Measurements from ENCODE around the gene FAM227B. TPM values are rescaled to one million over a fixed set of nuclear protein-coding genes. Genes with fewer than 3 reads are reported as not detected.
"Not testable (repeated sequence)": the region's sequence is repeated elsewhere in the genome, so short reads cannot be mapped to it uniquely, and the experiment has no call there.

Gene FAM227B
- total RNA-seq, 1 donor from 2014 or later: 4.5 TPM

DNA sequence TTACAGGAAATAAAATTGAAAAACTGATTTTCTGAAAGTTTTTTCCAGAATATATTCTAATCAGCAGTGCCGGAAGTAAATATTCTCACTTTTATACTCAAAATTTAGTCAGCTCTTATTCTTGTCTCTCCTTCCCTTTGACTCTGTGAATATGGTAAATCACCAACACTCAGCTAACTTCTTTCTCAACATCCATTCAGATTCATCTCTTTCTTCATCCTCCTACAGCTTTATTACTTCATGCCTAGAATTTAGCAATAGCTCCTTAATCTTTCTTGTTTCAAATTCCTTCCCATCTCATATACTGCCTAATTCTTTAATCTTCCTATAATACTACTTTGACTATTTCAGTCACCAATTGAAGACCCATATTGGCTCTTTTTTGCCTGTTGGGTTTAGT, 129.7 kb downstream of the FAM227B start:
- Histone ChIP-seq H3K36me3 (no peaks in the 10 kb centered on the region), H3K27me3 (no peaks in the 10 kb centered on the region), H3K9me3 (no peaks in the 10 kb centered on the region), H3K4me1 (no peaks in the 10 kb centered on the region), H3K4me3 (no peak overlapping the region), H3K27ac (no peak overlapping the region)
- DNase-seq (no peak), ATAC-seq (no peak)
- intact Hi-C loops (cut with DNase I): no loop called here
- TF ChIP-seq, protein P1, sequence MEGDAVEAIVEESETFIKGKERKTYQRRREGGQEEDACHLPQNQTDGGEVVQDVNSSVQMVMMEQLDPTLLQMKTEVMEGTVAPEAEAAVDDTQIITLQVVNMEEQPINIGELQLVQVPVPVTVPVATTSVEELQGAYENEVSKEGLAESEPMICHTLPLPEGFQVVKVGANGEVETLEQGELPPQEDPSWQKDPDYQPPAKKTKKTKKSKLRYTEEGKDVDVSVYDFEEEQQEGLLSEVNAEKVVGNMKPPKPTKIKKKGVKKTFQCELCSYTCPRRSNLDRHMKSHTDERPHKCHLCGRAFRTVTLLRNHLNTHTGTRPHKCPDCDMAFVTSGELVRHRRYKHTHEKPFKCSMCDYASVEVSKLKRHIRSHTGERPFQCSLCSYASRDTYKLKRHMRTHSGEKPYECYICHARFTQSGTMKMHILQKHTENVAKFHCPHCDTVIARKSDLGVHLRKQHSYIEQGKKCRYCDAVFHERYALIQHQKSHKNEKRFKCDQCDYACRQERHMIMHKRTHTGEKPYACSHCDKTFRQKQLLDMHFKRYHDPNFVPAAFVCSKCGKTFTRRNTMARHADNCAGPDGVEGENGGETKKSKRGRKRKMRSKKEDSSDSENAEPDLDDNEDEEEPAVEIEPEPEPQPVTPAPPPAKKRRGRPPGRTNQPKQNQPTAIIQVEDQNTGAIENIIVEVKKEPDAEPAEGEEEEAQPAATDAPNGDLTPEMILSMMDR (IDR thresholded peaks at IDR 0.05): no peak

DNA sequence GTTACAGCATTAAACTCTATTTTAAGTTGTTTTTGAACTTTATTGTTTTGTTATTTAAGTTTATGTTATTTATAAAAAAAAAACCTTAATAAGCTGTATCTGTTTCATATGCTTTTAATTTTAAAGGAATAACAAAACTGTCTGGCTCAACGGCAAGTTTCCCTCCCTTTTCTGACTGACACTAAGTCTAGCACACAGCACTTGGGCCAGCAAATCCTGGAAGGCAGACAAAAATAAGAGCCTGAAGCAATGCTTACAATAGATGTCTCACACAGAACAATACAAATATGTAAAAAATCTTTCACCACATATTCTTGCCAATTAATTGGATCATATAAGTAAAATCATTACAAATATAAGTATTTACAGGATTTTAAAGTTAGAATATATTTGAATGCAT, 135.2 kb downstream of the FAM227B start:
- H3K36me3 ChIP-seq; intact Hi-C loops (cut with DNase I); H3K4me3 ChIP-seq; H3K4me1 ChIP-seq; DNase-seq; ATAC-seq; H3K27ac ChIP-seq; H3K27me3 ChIP-seq; H3K9me3 ChIP-seq: not testable (repeated sequence)

DNA sequence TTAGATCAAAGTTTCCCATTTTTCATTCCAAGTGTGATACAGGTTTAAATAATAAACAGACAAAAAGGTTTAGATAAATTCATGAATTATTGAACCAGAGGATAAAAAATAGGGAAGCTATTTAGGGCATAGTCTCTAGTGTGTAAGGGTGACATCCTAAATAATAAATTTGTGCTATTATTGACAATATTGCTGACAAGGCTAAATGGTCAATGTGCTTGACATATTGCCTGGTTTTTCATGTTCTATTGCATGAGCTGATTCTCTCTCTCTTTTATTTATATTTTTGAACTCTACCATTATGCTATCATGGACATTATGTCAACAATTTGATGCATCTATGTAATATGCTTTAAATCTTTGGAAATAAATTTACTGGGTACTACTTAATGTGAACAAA, 141.6 kb downstream of the FAM227B start:
- H3K27me3 ChIP-seq; H3K27ac ChIP-seq; DNase-seq; H3K36me3 ChIP-seq; H3K4me3 ChIP-seq; H3K9me3 ChIP-seq; intact Hi-C loops (cut with DNase I); ATAC-seq; H3K4me1 ChIP-seq: not testable (repeated sequence)

GRCh38 chr15:49478021-49478420, 142.6 kb downstream of the FAM227B start:
- H3K27ac ChIP-seq; H3K4me1 ChIP-seq; intact Hi-C loops (cut with DNase I); H3K36me3 ChIP-seq; H3K27me3 ChIP-seq; H3K9me3 ChIP-seq; ATAC-seq; H3K4me3 ChIP-seq; DNase-seq: not testable (repeated sequence)

DNA sequence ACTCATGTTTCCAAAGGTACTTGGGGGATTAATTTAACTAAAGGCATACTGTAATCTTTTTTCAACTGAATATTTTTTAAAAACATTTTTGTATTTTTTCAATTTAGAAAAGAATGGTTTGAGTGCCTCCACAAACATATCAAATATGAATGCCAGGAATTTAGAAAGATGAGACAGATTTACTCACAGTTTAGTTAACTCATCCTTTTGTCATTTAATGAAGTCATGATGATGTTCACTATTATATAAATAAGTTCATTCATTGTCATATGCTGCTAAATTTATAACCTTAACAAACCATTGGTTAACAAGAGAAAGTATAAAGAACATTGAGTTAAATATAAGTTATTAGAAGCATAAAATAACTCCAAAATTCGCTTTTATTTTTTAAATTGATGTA, 147.6 kb downstream of the FAM227B start:
- ATAC-seq (no peak), DNase-seq (no peak)
- no peaks in the 10 kb centered on the region for H3K4me1 ChIP-seq
- no peaks in the 10 kb centered on the region for H3K9me3 ChIP-seq
- H3K27ac ChIP-seq: no peak overlapping the region
- intact Hi-C loops (cut with DNase I): no loop called here
- H3K36me3 ChIP-seq: no peaks in the 10 kb centered on the region
- no peaks in the 10 kb centered on the region for H3K27me3 ChIP-seq
- TF ChIP-seq, protein P1 (IDR thresholded peaks at IDR 0.05): no peak
- H3K4me3 ChIP-seq: no peak overlapping the region

- no peaks in the 10 kb centered on the region for H3K27me3 ChIP-seq
- DNase-seq: no peak
- H3K9me3 ChIP-seq: no peaks in the 10 kb centered on the region
- no peak for ATAC-seq
- no peak overlapping the region for H3K27ac ChIP-seq
- TF ChIP-seq, protein P1 (IDR thresholded peaks at IDR 0.05): no peak
- H3K4me3 ChIP-seq: no peak overlapping the region
- no peaks in the 10 kb centered on the region for H3K4me1 ChIP-seq
- intact Hi-C loops (cut with DNase I): no loop called here
- H3K36me3 ChIP-seq: no peaks in the 10 kb centered on the region
Measured at GRCh38 chr15:49472338-49472737, 148.3 kb downstream of the FAM227B start.

GRCh38 chr15:49471733-49472132, 148.9 kb downstream of the FAM227B start:
- Histone ChIP-seq H3K4me3 (no peak overlapping the region), H3K27ac (no peak overlapping the region), H3K27me3 (no peaks in the 10 kb centered on the region), H3K9me3 (no peaks in the 10 kb centered on the region), H3K36me3 (no peaks in the 10 kb centered on the region), H3K4me1 (no peaks in the 10 kb centered on the region)
- intact Hi-C loops (cut with DNase I): no loop called here
- TF ChIP-seq, protein P1 (IDR thresholded peaks at IDR 0.05): no peak
- no peak for ATAC-seq
- DNase-seq: no peak

Measured in upper lobe of right lung (tissue), 1 donor.